HG03025 (cell line): ENCODE data around the gene HDHD5.

Source experiments
- ATAC-seq: cut with Tn5 transposase; IDR thresholded peaks from one replicate; pipeline ENCODE4 v1.9.1; 2021; ENCODE audit warnings: mild to moderate bottlenecking, moderate library complexity; ENCODE audit not compliant: unreplicated experiment, low FRiP score

HDHD5 gene

DNA sequence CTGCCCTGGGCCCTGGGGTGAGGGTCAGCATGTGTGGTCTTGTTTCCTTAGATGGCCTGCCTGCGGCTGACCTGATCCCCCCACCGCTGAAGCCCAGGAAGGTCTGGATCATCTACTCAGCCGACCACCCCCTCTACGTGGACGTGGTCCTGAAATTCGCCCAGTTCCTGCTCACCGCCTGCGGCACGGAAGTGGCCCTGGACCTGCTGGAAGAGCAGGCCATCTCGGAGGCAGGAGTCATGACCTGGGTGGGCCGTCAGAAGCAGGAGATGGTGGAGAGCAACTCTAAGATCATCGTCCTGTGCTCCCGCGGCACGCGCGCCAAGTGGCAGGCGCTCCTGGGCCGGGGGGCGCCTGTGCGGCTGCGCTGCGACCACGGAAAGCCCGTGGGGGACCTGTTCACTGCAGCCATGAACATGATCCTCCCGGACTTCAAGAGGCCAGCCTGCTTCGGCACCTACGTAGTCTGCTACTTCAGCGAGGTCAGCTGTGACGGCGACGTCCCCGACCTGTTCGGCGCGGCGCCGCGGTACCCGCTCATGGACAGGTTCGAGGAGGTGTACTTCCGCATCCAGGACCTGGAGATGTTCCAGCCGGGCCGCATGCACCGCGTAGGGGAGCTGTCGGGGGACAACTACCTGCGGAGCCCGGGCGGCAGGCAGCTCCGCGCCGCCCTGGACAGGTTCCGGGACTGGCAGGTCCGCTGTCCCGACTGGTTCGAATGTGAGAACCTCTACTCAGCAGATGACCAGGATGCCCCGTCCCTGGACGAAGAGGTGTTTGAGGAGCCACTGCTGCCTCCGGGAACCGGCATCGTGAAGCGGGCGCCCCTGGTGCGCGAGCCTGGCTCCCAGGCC lies 50.6 kb downstream of the HDHD5 start:
- no peak for ATAC-seq

DNA sequence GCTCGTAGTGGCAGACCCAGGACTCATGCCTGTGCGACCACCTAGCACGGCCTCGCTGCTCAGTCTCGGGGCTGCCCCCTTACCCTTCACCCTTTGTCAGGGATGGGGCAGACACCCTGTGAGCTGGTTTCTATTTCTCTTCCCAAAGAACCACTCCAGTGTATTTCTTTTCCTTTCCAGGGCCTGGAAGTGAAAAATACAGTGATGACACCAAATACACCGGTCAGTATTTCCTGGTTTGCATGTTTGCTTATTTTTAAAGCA lies 51.6 kb downstream of the HDHD5 start:
- ATAC-seq: no peak

- no peak for ATAC-seq
These were observed 52.1 kb downstream of the HDHD5 start for GRCh38 chr22:17106785-17107546.

DNA sequence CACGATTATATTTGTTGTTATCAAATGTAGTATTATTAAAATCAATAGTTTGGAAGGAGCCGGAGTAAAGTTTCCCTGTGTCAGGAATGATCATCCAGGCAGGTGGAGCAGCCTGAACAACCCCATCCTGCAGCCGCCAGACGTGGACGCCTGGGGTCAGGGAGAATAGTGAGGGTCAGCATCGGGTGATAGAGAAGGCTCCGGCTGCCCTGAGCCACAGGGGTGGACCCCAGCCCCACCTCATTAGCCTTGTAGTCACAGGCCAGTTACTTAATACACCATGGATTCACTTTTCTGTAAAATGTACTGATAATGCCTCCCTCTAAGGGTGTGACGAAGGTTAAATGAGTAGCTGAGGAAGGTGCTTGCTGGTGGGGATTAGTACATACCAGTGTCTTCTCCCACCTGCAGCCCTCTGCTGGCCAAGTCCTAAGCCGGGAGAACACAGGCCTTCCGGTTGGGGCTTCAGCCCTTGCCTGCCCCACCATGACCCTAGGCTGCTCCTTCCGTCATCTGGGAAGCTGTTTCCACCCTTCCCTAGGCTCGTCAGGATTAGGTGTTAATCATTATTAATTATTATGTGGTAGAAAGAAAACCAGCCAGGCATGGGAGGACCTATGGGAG lies 52.8 kb downstream of the HDHD5 start:
- no peak for ATAC-seq

- ATAC-seq: no peak
These were observed 53.6 kb downstream of the HDHD5 start for GRCh38 chr22:17105143-17106129.

- no peak for ATAC-seq
These were observed 54.6 kb downstream of the HDHD5 start for GRCh38 chr22:17104336-17104935.

GRCh38 chr22:17103351-17103750 lies 55.7 kb downstream of the HDHD5 start:
- no peak for ATAC-seq

DNA sequence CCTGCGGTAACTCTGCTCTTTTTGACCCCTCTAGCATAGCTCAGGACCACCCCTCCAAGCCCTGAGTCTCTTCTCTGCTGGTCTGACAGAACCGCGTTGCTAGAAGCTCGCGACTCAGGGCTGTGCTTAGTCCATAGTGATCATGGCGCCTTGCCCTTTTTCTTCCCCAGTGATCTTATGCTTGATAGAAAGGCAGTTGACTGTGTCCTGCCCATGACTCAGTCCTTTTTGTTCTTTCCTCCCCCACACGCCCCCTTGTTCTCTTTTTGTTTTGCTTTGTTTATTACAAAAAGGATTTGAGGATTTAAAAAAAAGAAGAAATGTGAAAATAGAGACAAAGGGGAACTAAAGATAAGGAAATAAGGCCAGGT lies 56.8 kb downstream of the HDHD5 start:
- ATAC-seq: no peak

- ATAC-seq: no peak
These were observed 57.4 kb downstream of the HDHD5 start for GRCh38 chr22:17101475-17102296.

- ATAC-seq: no peak
These were observed 58.5 kb downstream of the HDHD5 start for GRCh38 chr22:17100621-17101020.

- ATAC-seq: no peak
These were observed 60.7 kb downstream of the HDHD5 start for GRCh38 chr22:17098379-17098819.

DNA sequence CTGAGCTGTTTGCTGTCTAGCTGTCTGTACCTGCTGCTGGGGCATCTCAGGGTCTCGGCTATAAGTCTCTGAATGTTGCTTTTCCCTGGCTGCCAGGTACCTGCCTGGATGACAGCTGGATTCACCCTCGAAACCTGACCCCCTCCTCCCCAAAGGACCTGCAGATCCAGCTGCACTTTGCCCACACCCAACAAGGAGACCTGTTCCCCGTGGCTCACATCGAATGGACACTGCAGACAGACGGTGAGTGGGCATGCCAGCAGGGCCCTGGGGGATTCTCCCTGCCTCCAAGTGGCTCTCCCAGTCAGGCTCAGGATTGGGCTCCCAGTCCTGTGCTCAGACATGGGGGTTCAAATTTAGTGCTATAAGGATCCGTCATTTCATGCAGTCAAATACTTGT lies 61.4 kb downstream of the HDHD5 start:
- no peak for ATAC-seq

GRCh38 chr22:17097062-17097461 lies 62.0 kb downstream of the HDHD5 start:
- no peak for ATAC-seq

DNA sequence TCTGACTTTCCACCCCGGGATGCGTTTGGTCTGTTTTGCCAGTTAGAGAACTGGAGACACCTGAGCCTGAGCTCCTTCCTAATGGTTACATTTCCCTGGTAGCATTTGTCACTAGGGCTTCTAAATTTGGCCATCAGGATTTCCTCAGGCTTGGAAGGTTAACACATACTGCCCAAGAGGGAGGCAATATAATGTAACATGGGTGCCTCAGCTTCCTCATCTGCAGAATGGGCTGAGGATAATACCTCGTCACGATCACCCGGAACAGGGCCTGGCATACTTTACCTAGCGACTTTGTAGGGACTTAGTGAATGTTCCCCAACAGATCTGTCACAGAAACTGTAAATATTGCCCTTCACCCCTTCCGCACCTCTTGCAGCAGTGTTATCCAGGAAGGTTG lies 63.0 kb downstream of the HDHD5 start:
- no peak for ATAC-seq

- no peak for ATAC-seq
These were observed 63.5 kb downstream of the HDHD5 start for GRCh38 chr22:17095538-17095937.

GRCh38 chr22:17093081-17093480 lies 66.0 kb downstream of the HDHD5 start:
- no peak for ATAC-seq

DNA sequence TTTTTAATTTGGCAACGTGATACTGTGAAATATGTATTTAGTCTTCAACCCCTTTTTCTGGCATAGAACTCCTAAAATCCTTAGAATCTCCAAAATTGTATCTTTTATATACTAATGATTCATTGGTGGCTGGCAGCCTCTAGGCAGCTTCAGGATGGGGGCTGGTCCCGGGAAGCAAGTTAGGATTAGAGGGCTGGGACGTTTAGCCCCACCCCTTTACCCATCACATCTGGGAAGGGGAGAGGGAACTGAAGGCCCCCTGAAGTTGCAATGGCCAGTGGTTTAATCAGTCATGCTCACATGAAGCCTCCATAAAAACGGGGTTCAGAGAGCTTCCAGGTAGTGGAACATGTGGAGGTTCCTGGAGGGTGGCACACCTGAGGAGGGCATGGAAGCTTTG lies 67.2 kb downstream of the HDHD5 start:
- no peak for ATAC-seq

GRCh38 chr22:17090550-17090949 lies 68.5 kb downstream of the HDHD5 start:
- no peak for ATAC-seq
